Kidney (tissue), 14 donors: ENCODE results near the gene ACTL7B. TPM values are rescaled to one million over a fixed set of nuclear protein-coding genes. Genes with fewer than 3 reads are reported as not detected.

Experiments
- DNase-seq, 5 donors: peaks; one replicate each; pipeline ENCODE4 v3.0.0-alpha.2; 2013 to 2020
- FAIRE-seq: peaks from 2 replicates; lab custom pipeline; 2012; peaks lifted over from hg19 to GRCh38; lab: Jason Lieb, UNC
- H3K27ac ChIP-seq, 2 donors: one replicate each; pipeline ENCODE4 v1.7.0; 2013; ENCODE audit warnings: low read depth in 2 of 2, low read length in 2 of 2, inconsistent platforms in 1 of 2
- H3K27me3 ChIP-seq: one replicate; pipeline ENCODE4 v1.7.1; 2013; ENCODE audit warnings: low read length, inconsistent platforms; ENCODE audit not compliant: control insufficient read depth, insufficient read depth
- H3K36me3 ChIP-seq, 3 donors: one replicate each; pipeline versions ENCODE4 v1.7.0 to v1.7.1; 2013; ENCODE audit warnings: low read length in 3 of 3, control low read depth in 1 of 3, inconsistent platforms in 1 of 3; ENCODE audit not compliant: insufficient read depth in 3 of 3, control insufficient read depth in 2 of 3
- H3K4me1 ChIP-seq, 3 donors: one replicate each; pipeline versions ENCODE4 v1.7.0 to v1.7.1; 2013; ENCODE audit warnings: low read length in 3 of 3, inconsistent platforms in 1 of 3, low read depth in 1 of 3; ENCODE audit not compliant: control insufficient read depth in 2 of 3, insufficient read depth in 2 of 3
- H3K4me3 ChIP-seq, 3 donors: one replicate each; pipeline versions ENCODE4 v1.7.0 to v1.8.1; 2013; ENCODE audit warnings: low read length in 3 of 3, control low read depth in 1 of 3, inconsistent platforms in 1 of 3
- H3K9ac ChIP-seq, 3 donors: one replicate each; pipeline versions ENCODE4 v1.7.0 to v1.7.1; 2013; ENCODE audit warnings: low read length in 3 of 3, control low read depth in 1 of 3, inconsistent platforms in 1 of 3
- H3K9me3 ChIP-seq, 3 donors: one replicate each; pipeline versions ENCODE4 v1.7.0 to v1.7.1; 2013; ENCODE audit warnings: low read length in 3 of 3, control low read depth in 1 of 3, inconsistent platforms in 1 of 3; ENCODE audit not compliant: control insufficient read depth in 2 of 3, insufficient read depth in 1 of 3
- CTCF ChIP-seq: IDR thresholded peaks from 3 replicates; pipeline ENCODE4 v1.5.1; 2012; ENCODE audit warnings: mild to moderate bottlenecking, moderate library complexity, borderline replicate concordance; ENCODE audit not compliant: insufficient read depth; ENCODE audit errors: extremely low read depth
- intact Hi-C: fragments of 100-400 bp; cut with DNase I; formaldehyde crosslinking; loops from one replicate; pipeline ENCODE4 v1.11.1; 2022
- polyA plus RNA-seq: library from polyadenylated mRNA; stranded (reverse); fragments of 350-450 nt; fragmentation: Illumina TruSeq; extraction: RNeasy Lipid Tissue Mini Kit (QIAGEN cat#74804); gene quantifications from one replicate; pipeline ENCODE4 v1.2.3, GENCODE V29; 2014; ENCODE audit warnings: low read depth, low replicate concordance; ENCODE audit not compliant: insufficient read depth
- total RNA-seq: library from RNA; stranded (reverse); fragmentation: NEBNext Ultra II Directional; extraction: Animal tissue kit (Norgen Biotek cat#: 25700); gene quantifications from one replicate; pipeline ENCODE4 v1.2.1, GENCODE V29; 2021
- donor health status: control.
- donor health status: control.
- donor health status: control.
- donor health status: control.
- donor health status: control.
- donor health status: DM: yes; HTN: yes; CAD: no.
- donor health status: Normal renal cell carcinoma (clear cell type).

ACTL7B gene
- total and polyA plus RNA-seq, 2 donors from 2014 or later: not detected

GRCh38 chr9:108813951-108814601 is 41.7 kb downstream of the ACTL7B start:
- Histone ChIP-seq H3K4me1 (peaks cover 0 to 10% (median 2%) of the 10 kb centered on the region in 3 donors), H3K27me3 (no peaks in the 10 kb centered on the region), H3K27ac (no peak overlapping the region), H3K9me3 (no peaks in the 10 kb centered on the region), H3K9ac (no peak overlapping the region), H3K36me3 (no peaks in the 10 kb centered on the region), H3K4me3 (no peak overlapping the region)
- TF ChIP-seq CTCF: peak; percentile 15
- intact Hi-C loops: no loop called here
- peak in 1 of 5 donors; percentile 27 for DNase-seq
- FAIRE-seq: no peak

GRCh38 chr9:108812396-108813025 is 43.3 kb downstream of the ACTL7B start:
- TF ChIP-seq CTCF: no peak
- no peaks in the 10 kb centered on the region for H3K27me3 ChIP-seq
- no peaks in the 10 kb centered on the region for H3K36me3 ChIP-seq
- FAIRE-seq (no peak), DNase-seq (peak in 3 of 5 donors; percentile 14 to 62 (median 22))
- H3K9ac ChIP-seq: no peak overlapping the region
- H3K9me3 ChIP-seq: no peaks in the 10 kb centered on the region
- peaks cover 0 to 10% (median 2%) of the 10 kb centered on the region in 3 donors for H3K4me1 ChIP-seq
- no peak overlapping the region for H3K27ac ChIP-seq
- no peak overlapping the region for H3K4me3 ChIP-seq
- intact Hi-C loops: no loop called here

- TF ChIP-seq CTCF: no peak
- DNase-seq: no peak
- Histone ChIP-seq H3K9ac (no peak overlapping the region), H3K36me3 (no peaks in the 10 kb centered on the region), H3K27ac (no peak overlapping the region), H3K27me3 (no peaks in the 10 kb centered on the region), H3K9me3 (no peaks in the 10 kb centered on the region), H3K4me1 (peaks cover 0 to 10% (median 2%) of the 10 kb centered on the region in 3 donors), H3K4me3 (no peak overlapping the region)
- FAIRE-seq: no peak
- intact Hi-C loops: no loop called here
Observed at GRCh38 chr9:108811944-108812343, 43.8 kb downstream of the ACTL7B start.
